Endothelial cell of umbilical vein (primary cell): ENCODE measurements around the gene FBXW7. TPM values are rescaled to one million over a fixed set of nuclear protein-coding genes. Genes with fewer than 3 reads are reported as not detected.

Source experiments
- BruUV-seq: library from RNA; stranded (reverse); fragments of 400-500 nt; replicated peaks from 2 replicates; lab custom pipeline; 2021; lab: Mats Ljungman, UMichigan
- CTCF ChIA-PET: fragments of 300-600, 350-600 bp; sonication (Branson Sonifier 250); formaldehyde crosslinking; loops from one replicate; lab custom pipeline; 2021; ENCODE audit warnings: antibody characterized with exemption, inconsistent platforms; lab: Charles Lee
- POLR2A ChIA-PET: fragments of 300-600, 350-600 bp; sonication (Branson Sonifier 250); formaldehyde crosslinking; loops from one replicate; lab custom pipeline; 2021; ENCODE audit warnings: antibody characterized with exemption, inconsistent platforms; lab: Charles Lee
- DNase-seq: peaks from one replicate; pipeline ENCODE4 v3.0.0-alpha.2; 2011; ENCODE audit warnings: low read depth, low spot score
- FAIRE-seq: peaks from 2 replicates; lab custom pipeline; 2011; peaks lifted over from hg19 to GRCh38; lab: Jason Lieb, UNC
- H2AFZ ChIP-seq: 2 replicates; pipeline ENCODE4 v1.6.0; 2012; ENCODE audit warnings: low read depth, low read length, control low read depth, inconsistent platforms
- H3K27ac ChIP-seq: 2 replicates; pipeline ENCODE4 v1.5.1; 2011; ENCODE audit warnings: low read depth, mild to moderate bottlenecking, control low read depth, low read length, moderate library complexity; ENCODE audit not compliant: insufficient read depth
- H3K27me3 ChIP-seq, 2 experiments: 2 replicates each; pipeline versions ENCODE4 v1.6.0 to v1.6.1; 2011; ENCODE audit warnings: low read length in 2 of 2, mixed read lengths in 1 of 2; ENCODE audit not compliant: control insufficient read depth in 2 of 2, insufficient read depth in 2 of 2
- H3K36me3 ChIP-seq, 2 experiments: 2 replicates in 1 of 2; 3 replicates in 1 of 2; pipeline ENCODE4 v1.5.1; 2011; ENCODE audit warnings: low read length in 2 of 2, mild to moderate bottlenecking in 1 of 2, moderate library complexity in 1 of 2; ENCODE audit not compliant: control insufficient read depth in 2 of 2, insufficient read depth in 2 of 2; ENCODE audit errors: extremely low read depth in 1 of 2
- H3K4me1 ChIP-seq: 3 replicates; pipeline ENCODE4 v1.5.1; 2011; ENCODE audit warnings: mild to moderate bottlenecking, low read length; ENCODE audit not compliant: control insufficient read depth, insufficient read depth; ENCODE audit errors: extremely low read depth
- H3K4me2 ChIP-seq: 2 replicates; pipeline ENCODE4 v1.6.1; 2011; ENCODE audit warnings: low read length, control low read depth, mixed read lengths; ENCODE audit not compliant: insufficient read depth
- H3K4me3 ChIP-seq, 3 experiments: fragments of 200-600 bp in 1 of 3; sonication (generic), shearing (Covaris generic) in 1 of 3; replicated peaks in 1 of 3; 2 replicates each; pipeline ENCODE4 v1.5.1; 2011 to 2016; ENCODE audit warnings: control low read depth in 3 of 3, low read length in 3 of 3, mild to moderate bottlenecking in 2 of 3, inconsistent platforms in 1 of 3, low read depth in 1 of 3, moderate library complexity in 1 of 3; ENCODE audit not compliant: insufficient read depth in 1 of 3
- H3K79me2 ChIP-seq: 2 replicates; pipeline ENCODE4 v1.6.0; 2012; ENCODE audit warnings: low read length, inconsistent platforms; ENCODE audit not compliant: control insufficient read depth, insufficient read depth
- H3K9ac ChIP-seq: replicated peaks from 2 replicates; pipeline ENCODE3; 2011; ENCODE audit warnings: low read length, control low read depth; ENCODE audit not compliant: insufficient read depth; ENCODE audit errors: extremely low read depth
- H3K9me1 ChIP-seq: replicated peaks from 3 replicates; pipeline ENCODE4 v1.6.0; 2011; ENCODE audit warnings: mild to moderate bottlenecking, low read length; ENCODE audit not compliant: control insufficient read depth, insufficient read depth; ENCODE audit errors: extremely low read depth
- H3K9me3 ChIP-seq: replicated peaks from 2 replicates; pipeline ENCODE4 v1.5.1; 2012; ENCODE audit warnings: low read length, inconsistent platforms; ENCODE audit not compliant: control insufficient read depth, insufficient read depth
- H4K20me1 ChIP-seq: replicated peaks from 2 replicates; pipeline ENCODE3; 2011; ENCODE audit warnings: mild to moderate bottlenecking, low read length; ENCODE audit not compliant: control insufficient read depth, insufficient read depth; ENCODE audit errors: extremely low read depth
- EZH2 ChIP-seq: IDR thresholded peaks from 2 replicates; pipeline ENCODE4 v1.6.1; 2012; ENCODE audit warnings: borderline replicate concordance, low read depth, mild to moderate bottlenecking, moderate library complexity, low read length, inconsistent platforms; ENCODE audit not compliant: severe bottlenecking
- FOS ChIP-seq: IDR thresholded peaks from 2 replicates; pipeline ENCODE4 v1.6.1; 2011; ENCODE audit warnings: mild to moderate bottlenecking, low read length, moderate library complexity, borderline replicate concordance; ENCODE audit not compliant: insufficient read depth
- GATA2 ChIP-seq: IDR thresholded peaks from 2 replicates; pipeline ENCODE4 v1.7.0; 2011; ENCODE audit warnings: low read depth, mild to moderate bottlenecking, moderate library complexity, mixed read lengths, low read length; ENCODE audit not compliant: insufficient read length, insufficient read depth
- JUN ChIP-seq: IDR thresholded peaks from 2 replicates; pipeline ENCODE4 v1.6.1; 2011; ENCODE audit warnings: borderline replicate concordance, low read depth; ENCODE audit not compliant: insufficient read length, insufficient read depth
- MYC ChIP-seq: IDR thresholded peaks from one replicate; pipeline ENCODE4 v1.6.1; 2011; ENCODE audit warnings: mild to moderate bottlenecking, low read depth, low read length
- POLR2A ChIP-seq: IDR thresholded peaks from 2 replicates; pipeline ENCODE4 v1.6.1; 2012; ENCODE audit warnings: low read depth, mild to moderate bottlenecking, control low read depth, low read length
- POLR2AphosphoS5 ChIP-seq: IDR thresholded peaks from 2 replicates; pipeline ENCODE4 v1.6.1; 2012; ENCODE audit warnings: low read depth, mild to moderate bottlenecking, control low read depth, low read length, moderate library complexity; ENCODE audit not compliant: insufficient read depth
- dilution Hi-C: fragments of 300-500 bp; cut with MboI; formaldehyde crosslinking; loops from one replicate; pipeline ENCODE4 v1.15.0; 2019; ENCODE audit warnings: low sequenced_read_pairs; ENCODE audit not compliant: extremely low pct_ligation_motif_present
- intact Hi-C: fragments of 100-400 bp; cut with micrococcal nuclease; formaldehyde crosslinking; loops from one replicate; pipeline ENCODE4 v1.10.0; 2022
- polyA plus RNA-seq, 4 experiments: library from polyadenylated mRNA; depleted of rRNA in 3 of 4; stranded (reverse) in 3 of 4; unstranded in 1 of 4; fragments of >200 nt; gene quantifications; 2 replicates each; pipeline versions ENCODE4 v1.2.1 to v1.2.3, GENCODE V29; 2011 to 2012; ENCODE audit warnings: missing spikeins in 1 of 4
- total RNA-seq: library from RNA; stranded (reverse); gene quantifications from 2 replicates; pipeline ENCODE4 v1.2.3, GENCODE V29; 2021
- TF ChIP-seq, protein P1 (sequence below): IDR thresholded peaks from 2 replicates; pipeline ENCODE4 v1.6.1; 2011; ENCODE audit not compliant: insufficient read depth, insufficient read length
- TF ChIP-seq, protein P2 (sequence below), 2 donors: IDR thresholded peaks; 1 replicate in 1 of 2; 2 replicates in 1 of 2; pipeline ENCODE4 v1.5.1; 2011; ENCODE audit warnings: low read length in 2 of 2, mild to moderate bottlenecking in 2 of 2, moderate library complexity in 2 of 2, control low read depth in 1 of 2, inconsistent platforms in 1 of 2, low read depth in 1 of 2; ENCODE audit not compliant: insufficient read depth in 1 of 2; ENCODE audit errors: extremely low read depth in 1 of 2

Gene FBXW7
- total and polyA plus RNA-seq, 2 donors (not counting 3 experiments of a cell fraction or from before 2014, with no cell fraction given), result 7.0 to 28.1 TPM

GRCh38 chr4:152374153-152374552, 161.7 kb downstream of the FBXW7 start:
- Histone ChIP-seq H3K9me1 (peaks cover 2% of the 10 kb centered on the region), H2AFZ (no peak overlapping the region), H4K20me1 (no peaks in the 10 kb centered on the region), H3K4me2 (no peak overlapping the region), H3K79me2 (no peaks in the 10 kb centered on the region), H3K9me3 (no peaks in the 10 kb centered on the region), H3K36me3 (no peaks in the 10 kb centered on the region), H3K27me3 (no peaks in the 10 kb centered on the region), H3K4me1 (no peaks in the 10 kb centered on the region), H3K27ac (no peak overlapping the region), H3K4me3 (no peak overlapping the region), H3K9ac (no peak overlapping the region)
- no TSS peak for BruUV-seq
- dilution Hi-C loops, result no loop called here
- ChIA-PET POLR2A (no interaction called here), CTCF (interaction anchor here (1.3 to 2.7 kb wide), 4 partner anchors 8 to 328 kb away, joined by 4 to 10 read pairs (median 4); no protein-coding TSS in a partner anchor)
- FAIRE-seq, result no peak
- intact Hi-C loops, result no loop called here
- TF ChIP-seq POLR2A (no peak), POLR2AphosphoS5 (no peak), MYC (no peak)
- DNase-seq, result no peak

DNA sequence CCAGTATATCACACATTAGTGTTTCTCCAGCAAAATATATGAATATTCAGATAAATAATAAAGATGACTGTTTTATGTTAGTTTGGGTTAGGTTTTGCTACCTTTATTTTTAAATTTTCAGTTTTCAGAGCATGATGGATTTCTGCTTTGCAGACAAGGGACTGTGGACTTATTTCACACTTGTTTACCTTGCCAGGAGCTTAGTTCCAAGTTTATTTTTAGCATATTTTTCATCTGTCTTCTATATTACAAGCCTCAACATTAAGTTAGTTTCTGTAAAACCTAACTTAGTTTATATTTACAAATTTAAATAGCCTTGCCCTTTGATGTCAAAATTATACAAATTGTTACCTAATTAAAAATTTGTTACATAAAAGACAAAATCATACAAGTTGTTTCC, 163.4 kb downstream of the FBXW7 start:
- H3K27ac ChIP-seq, result no peak overlapping the region
- H3K9me1 ChIP-seq, result peaks cover 2% of the 10 kb centered on the region
- ChIA-PET POLR2A (no interaction called here), CTCF (interaction anchor here (1.6 kb wide), 1 partner anchor 13 kb away, joined by 3 read pairs; no protein-coding TSS in a partner anchor)
- DNase-seq (no peak), FAIRE-seq (no peak)
- no peak overlapping the region for H2AFZ ChIP-seq
- TF ChIP-seq, protein P1, sequence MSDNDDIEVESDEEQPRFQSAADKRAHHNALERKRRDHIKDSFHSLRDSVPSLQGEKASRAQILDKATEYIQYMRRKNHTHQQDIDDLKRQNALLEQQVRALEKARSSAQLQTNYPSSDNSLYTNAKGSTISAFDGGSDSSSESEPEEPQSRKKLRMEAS, result no peak
- no peak for TF ChIP-seq JUN
- TF ChIP-seq POLR2A, result no peak
- TF ChIP-seq, protein P2, sequence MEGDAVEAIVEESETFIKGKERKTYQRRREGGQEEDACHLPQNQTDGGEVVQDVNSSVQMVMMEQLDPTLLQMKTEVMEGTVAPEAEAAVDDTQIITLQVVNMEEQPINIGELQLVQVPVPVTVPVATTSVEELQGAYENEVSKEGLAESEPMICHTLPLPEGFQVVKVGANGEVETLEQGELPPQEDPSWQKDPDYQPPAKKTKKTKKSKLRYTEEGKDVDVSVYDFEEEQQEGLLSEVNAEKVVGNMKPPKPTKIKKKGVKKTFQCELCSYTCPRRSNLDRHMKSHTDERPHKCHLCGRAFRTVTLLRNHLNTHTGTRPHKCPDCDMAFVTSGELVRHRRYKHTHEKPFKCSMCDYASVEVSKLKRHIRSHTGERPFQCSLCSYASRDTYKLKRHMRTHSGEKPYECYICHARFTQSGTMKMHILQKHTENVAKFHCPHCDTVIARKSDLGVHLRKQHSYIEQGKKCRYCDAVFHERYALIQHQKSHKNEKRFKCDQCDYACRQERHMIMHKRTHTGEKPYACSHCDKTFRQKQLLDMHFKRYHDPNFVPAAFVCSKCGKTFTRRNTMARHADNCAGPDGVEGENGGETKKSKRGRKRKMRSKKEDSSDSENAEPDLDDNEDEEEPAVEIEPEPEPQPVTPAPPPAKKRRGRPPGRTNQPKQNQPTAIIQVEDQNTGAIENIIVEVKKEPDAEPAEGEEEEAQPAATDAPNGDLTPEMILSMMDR (IDR thresholded peaks at IDR 0.05; ENCODE audit: extremely low read depth in 1 of 2, insufficient read depth in 1 of 2, low read depth in 1 of 2, low read length in 2 of 2), result no peak
- no peak for TF ChIP-seq GATA2
- TF ChIP-seq MYC, result no peak
- no peak for TF ChIP-seq FOS
- TF ChIP-seq EZH2, result no peak
- H4K20me1 ChIP-seq, result no peaks in the 10 kb centered on the region
- no peak overlapping the region for H3K9ac ChIP-seq
- no peaks in the 10 kb centered on the region for H3K27me3 ChIP-seq
- dilution Hi-C loops, result no loop called here
- BruUV-seq, result no TSS peak
- no peaks in the 10 kb centered on the region for H3K79me2 ChIP-seq
- intact Hi-C loops, result no loop called here
- no peaks in the 10 kb centered on the region for H3K4me1 ChIP-seq
- H3K36me3 ChIP-seq, result no peaks in the 10 kb centered on the region
- no peaks in the 10 kb centered on the region for H3K9me3 ChIP-seq
- H3K4me2 ChIP-seq, result no peak overlapping the region
- no peak overlapping the region for H3K4me3 ChIP-seq
